Activated CD4-positive, CD25-positive, alpha-beta regulatory T cell treated with anti-CD3 and anti-CD28 coated beads, Interleukin-2, amount 50 U/mL, for 24 hours (primary cell): Measurements from ENCODE around the gene CREB5.

Experiments
- ATAC-seq, 2 donors: fragments of 150-1000 bp; cut with Tn5 transposase; one replicate each; pipeline ENCODE4 v1.10.0; 2021; ENCODE audit warnings: mild to moderate bottlenecking in 1 of 2, moderate library complexity in 1 of 2

CREB5 gene

GRCh38 chr7:28408105-28408959 is 4.0 kb upstream of the CREB5 start:
- ATAC-seq, result no peak

DNA sequence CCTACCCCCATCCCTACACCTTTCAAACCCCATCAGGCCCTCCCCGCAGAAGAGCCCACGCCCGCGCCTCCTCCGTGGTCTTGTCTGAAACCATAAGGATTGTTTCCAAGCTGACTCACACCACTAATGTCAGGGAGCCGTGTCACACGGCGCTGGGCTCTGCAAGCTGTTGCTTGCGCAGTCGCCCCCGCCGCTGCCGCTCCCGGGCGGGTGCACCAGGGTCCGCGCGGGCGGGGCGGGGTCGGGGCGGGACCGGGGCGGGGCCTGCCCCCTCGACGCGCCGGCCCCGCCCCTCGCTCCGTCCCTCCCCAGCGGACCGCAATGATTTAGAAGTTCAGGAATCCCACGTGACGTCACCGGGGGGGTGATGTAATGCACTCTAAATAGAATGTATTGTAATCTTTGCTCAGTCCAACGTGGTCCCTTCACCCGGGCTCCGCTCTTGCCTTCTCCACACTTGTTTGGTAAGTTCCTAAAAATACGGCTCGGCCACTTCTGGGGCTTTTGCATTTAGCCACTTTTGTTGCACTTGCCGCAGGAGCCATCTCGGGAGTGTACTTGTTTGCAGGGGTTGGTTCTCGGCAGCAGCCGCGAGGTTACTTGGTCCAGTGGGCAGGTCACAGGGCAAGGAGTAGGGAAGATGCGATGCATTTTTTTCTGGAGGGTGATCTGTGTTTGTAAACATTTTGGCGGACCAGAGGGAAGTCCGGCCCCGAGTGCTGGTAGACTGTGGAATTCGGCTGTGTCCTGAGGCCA is 3.2 kb upstream of the CREB5 start:
- peak; percentile 71 to 72 for ATAC-seq

- no peak for ATAC-seq
These were observed 2.3 kb upstream of the CREB5 start for GRCh38 chr7:28409716-28410627.

DNA sequence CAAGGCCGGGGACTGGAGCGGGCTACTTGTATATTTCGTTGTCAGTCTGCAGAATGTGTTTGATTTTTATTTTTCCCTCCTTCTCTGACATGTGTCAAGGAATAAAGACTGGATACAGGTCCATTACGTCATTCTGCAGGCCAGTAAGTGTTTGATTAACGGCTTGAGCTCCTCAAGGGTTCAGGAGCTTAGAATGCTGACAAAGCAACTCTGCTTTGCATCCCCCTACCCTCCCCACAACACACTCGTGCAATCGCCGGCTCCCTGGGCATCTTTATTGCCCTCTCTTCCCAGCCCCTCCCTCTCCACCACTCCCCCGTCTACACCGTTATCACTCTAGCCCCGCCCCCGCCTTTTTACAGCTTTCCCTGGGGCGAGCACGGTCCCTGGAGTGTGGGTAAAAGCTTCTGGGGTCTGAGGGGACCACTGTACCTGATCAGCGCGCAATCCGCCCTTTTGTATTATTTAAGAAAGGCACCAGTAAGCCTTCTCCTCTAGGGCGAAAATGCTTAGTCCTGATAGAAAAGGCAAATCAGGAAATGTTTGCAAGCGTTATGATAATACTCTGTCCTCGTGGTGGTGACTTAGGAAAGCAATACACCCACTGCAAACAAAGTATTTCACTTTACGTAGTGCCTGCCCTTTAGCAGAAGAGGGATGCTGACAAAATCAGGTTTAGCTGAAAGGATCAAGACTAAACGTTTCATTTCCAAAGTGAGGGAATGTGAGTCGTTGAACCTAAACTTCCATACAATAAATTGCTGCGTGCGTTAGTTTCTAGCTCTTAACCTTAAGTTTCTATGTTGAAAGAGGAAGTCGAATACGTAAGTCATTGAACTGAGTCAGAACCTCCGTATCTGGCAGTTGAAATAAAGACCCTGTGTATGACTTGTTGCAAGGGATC is 1.4 kb upstream of the CREB5 start:
- ATAC-seq, result peak in 1 of 2 donors; percentile 42

GRCh38 chr7:28413011-28413410 is 693 bp downstream of the CREB5 start:
- no peak for ATAC-seq

- ATAC-seq, result no peak
These were observed 2.1 kb downstream of the CREB5 start for GRCh38 chr7:28414453-28414852.

DNA sequence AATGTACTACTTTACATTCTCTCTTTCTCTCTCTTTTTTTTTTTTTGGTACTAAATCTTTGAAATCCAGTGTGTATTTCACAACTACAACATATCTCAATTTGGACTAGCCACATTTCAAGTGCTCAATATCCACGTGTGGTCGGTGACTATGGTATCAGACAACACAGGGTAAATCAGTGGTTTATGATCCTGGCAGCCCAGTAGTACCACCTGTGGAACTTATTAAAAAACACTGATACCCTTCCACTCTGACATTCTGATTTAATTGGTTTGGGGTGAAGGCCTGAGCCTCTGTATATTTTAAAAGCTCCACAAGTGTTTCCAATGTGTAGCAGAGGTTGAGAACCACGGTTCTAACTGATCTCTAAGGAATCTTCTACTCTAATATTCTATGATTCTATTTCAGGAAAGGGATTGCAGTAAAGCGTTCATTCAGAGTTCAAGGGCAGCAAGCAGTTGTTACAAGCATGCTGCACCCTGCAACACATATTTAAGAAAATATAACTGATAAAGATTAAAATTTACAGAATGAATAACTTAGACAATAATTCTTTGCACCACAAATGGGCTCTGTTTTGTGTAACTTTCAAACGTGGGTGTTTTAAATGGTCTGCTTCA is 5.1 kb downstream of the CREB5 start:
- ATAC-seq, result no peak

- no peak for ATAC-seq
These were observed 6.0 kb downstream of the CREB5 start for GRCh38 chr7:28418311-28418710.

- no peak for ATAC-seq
These were observed 6.6 kb downstream of the CREB5 start for GRCh38 chr7:28418966-28419365.

DNA sequence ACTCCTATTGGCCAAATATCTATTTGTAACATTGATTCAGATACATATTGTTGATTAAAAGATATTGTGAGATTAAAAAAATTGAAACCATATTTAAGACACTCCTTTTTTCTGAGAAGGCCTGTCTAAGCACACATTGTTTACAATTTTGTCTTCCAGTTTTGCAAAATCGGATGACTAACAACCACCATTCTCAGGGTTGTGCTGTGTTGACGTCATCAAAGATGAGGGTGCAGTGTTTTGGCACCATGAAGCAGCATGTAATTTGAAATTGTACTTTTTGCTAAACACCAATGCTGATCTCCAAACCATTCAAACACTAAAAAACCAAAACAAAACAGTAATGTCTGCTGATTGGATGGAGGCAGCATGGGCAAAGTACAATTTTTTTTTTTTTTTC is 7.4 kb downstream of the CREB5 start:
- no peak for ATAC-seq

DNA sequence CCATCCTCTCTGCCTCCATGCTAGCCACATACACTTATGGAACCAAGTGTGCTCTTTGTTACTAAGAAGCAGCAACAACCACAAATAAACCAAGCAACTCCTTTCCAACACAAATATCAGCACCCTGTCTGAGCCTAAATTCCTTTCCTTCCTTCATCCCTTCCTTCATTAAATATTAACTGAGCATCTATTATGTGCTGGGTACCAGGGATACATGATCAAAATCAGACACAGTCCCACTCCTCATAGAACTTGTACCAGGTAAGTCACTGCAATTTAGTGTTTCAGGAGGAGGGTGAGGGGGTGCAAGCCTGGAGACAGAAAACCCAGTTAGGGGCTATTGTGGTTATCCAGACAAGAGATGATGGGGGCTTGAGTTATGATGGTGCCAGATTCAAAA is 10.8 kb downstream of the CREB5 start:
- ATAC-seq, result no peak

DNA sequence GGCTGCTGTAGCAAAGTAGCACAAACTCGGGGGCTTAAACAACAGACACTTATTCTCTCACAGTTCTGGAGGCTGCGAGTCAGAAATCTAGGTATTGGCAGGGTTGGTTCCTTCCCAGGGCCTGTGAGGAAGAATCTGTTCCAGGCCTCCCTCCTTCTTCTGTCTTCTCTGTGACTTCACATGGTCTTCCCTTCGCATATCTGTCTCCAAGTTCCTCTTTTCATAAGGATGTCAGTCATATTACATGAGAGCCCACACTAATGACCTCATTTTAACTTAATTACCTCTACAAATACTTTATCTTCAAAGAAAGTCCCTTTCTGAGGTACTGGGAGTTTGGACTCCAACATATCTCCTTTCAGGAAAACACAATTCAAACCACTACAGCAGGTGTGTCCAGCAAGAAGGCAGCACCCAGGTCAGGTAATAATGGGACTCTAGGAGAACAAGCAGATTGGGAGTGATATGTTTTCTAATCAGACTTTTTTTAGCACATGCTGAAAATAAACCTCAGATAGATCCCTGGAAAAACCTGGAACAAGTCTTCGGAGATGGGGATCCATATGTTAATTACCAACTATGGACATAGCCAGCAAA is 11.7 kb downstream of the CREB5 start:
- ATAC-seq, result no peak

- ATAC-seq, result no peak
These were observed 13.2 kb downstream of the CREB5 start for GRCh38 chr7:28425496-28425895.

DNA sequence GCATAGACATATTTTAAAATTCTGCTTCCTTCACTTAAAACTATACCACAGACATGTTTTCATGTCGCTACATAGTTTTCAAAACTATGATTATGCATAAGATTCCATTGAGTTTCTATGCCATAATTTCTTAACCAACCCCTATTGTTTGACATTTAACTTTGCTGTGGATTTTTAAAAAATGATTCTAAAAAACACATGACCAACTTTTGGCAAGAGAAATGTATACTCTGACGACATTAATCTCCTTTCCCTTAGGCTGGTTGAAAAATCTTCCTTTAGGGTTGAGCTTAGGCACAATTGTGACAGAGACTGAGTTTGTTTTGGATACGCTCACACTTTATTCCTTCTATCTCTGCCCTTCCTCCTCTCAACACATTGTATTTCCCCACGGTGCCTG is 14.9 kb downstream of the CREB5 start:
- ATAC-seq, result no peak

DNA sequence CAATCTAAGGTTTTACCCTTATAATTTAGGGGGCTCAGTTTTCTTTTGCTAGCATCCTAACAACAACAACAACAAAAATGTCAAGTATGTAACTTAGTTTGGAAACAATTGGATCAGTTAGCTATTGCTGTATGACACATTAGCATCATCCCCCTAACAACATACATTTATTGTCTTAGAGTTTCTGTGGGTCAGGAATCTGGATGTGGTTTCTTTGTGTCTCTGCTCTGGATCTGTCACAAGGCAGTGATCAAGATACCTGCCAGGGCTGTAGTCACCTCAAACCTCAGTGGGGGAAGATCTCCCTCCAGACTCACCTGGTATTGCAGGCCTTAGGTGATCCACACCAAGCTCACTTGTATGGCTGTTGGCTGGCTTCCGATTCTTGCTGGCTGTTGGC is 18.3 kb downstream of the CREB5 start:
- no peak for ATAC-seq

DNA sequence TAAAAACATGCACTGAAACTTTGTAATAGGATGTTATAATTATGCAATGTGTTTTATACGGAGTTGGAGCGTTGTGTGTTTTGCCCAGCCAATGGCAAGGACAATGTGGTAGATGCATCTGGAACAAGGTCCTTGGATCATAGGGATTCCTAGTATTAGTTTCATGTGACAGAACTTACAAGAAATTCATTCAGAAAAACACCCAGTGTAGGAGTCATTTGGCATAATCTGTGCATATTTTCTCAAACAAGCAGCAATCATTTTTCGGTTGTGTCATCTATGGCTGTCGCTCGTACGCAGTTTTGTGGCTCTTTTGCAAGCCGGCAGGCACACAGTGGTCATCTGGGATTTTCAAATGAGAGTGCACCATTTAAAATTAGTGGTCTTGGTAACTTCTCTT is 19.8 kb downstream of the CREB5 start:
- ATAC-seq, result no peak

- ATAC-seq, result no peak
These were observed 20.7 kb downstream of the CREB5 start for GRCh38 chr7:28433039-28433438.

DNA sequence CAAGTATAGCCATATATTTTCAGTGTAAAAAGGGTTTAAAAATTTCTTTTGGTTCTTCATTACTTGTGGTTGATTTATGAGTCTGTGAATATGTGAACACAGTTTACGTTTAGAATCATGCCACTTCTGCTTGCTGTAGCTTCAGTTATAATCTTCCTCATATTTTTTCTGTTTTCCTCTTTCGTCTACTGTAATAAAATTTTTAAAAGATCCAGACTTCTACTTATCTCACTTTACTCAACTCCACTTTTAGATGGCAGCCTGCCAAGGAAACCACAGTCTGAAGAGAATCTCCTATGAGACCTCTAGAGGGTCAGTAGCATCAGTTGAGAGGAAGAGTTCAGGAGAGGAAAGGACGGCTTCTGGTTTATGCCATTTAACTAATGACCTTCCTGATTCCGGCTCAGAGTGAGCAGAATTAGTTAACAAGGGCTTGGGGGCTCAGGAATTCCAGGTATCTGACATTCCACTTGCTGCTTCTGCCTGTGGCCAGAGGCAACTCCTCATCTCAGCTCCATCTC is 21.4 kb downstream of the CREB5 start:
- ATAC-seq, result no peak

- no peak for ATAC-seq
These were observed 22.2 kb downstream of the CREB5 start for GRCh38 chr7:28434510-28434909.

DNA sequence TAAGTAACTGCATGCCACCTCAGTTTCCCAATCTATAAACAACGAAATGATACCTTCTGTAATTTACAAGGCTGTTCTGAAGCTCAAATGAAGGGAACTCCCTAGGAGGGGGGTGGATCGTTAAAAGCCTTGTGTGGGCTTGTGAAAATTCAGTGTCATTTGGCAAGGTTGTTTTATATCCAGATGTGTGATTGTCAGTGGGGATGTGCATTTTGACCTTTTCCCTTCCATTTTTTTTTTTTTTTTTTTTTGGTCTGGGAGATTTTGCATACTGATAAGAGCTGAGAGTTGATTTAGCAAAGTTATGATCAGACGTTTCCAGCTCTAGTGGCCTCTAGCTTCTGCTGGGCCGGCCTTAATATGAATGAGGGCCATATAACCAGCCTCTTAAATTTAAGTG is 22.8 kb downstream of the CREB5 start:
- ATAC-seq, result no peak
